ENCODE results near the gene SIAH3.

The SIAH3 gene

DNA sequence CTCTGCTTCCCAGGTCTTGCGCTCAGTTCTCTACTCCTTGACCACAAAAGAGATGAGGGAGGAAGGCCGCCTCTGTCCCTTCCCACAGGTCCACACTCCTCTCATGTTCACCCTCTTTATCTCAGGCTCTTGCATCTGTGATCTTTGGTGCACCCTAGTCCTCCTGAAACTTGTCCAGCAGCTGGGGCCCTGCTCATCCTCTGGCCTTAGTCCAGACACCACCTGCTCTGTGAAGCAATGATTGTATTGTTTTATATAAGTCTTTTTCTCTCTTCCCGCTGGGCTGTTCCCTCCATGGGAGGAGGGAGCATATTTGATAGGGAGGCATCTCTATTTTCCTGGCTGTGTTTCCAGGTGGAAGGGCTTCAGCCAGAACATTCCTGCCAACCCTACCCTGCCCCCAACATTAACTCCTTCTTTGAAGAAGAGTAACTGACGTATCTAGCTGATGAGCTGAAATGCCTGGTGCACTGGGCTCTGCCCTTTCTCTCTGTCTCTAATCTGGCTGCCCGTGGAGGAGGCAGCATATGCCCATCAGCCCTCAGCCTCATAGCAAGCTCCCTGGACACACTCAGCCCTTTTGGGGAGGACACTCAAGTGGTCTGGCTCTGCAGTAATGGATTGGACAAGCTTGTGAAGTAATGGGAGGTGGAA lies 38.2 kb upstream of the SIAH3 start:
- no peaks in the 10 kb centered on the region; the same call in 1 of the 2 replicates for H3K9me3 ChIP-seq
- no peaks in the 10 kb centered on the region for H3K27me3 ChIP-seq
- TF ChIP-seq, protein P1, sequence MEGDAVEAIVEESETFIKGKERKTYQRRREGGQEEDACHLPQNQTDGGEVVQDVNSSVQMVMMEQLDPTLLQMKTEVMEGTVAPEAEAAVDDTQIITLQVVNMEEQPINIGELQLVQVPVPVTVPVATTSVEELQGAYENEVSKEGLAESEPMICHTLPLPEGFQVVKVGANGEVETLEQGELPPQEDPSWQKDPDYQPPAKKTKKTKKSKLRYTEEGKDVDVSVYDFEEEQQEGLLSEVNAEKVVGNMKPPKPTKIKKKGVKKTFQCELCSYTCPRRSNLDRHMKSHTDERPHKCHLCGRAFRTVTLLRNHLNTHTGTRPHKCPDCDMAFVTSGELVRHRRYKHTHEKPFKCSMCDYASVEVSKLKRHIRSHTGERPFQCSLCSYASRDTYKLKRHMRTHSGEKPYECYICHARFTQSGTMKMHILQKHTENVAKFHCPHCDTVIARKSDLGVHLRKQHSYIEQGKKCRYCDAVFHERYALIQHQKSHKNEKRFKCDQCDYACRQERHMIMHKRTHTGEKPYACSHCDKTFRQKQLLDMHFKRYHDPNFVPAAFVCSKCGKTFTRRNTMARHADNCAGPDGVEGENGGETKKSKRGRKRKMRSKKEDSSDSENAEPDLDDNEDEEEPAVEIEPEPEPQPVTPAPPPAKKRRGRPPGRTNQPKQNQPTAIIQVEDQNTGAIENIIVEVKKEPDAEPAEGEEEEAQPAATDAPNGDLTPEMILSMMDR (IDR thresholded peaks at IDR 0.05; ENCODE audit: low read depth, low read length): no peak
- no peak for DNase-seq
- no peak overlapping the region for H3K4me3 ChIP-seq (ENCODE audit: low read depth, low read length)
- no peaks in the 10 kb centered on the region for H3K36me3 ChIP-seq
- no peaks in the 10 kb centered on the region for H3K4me1 ChIP-seq

DNA sequence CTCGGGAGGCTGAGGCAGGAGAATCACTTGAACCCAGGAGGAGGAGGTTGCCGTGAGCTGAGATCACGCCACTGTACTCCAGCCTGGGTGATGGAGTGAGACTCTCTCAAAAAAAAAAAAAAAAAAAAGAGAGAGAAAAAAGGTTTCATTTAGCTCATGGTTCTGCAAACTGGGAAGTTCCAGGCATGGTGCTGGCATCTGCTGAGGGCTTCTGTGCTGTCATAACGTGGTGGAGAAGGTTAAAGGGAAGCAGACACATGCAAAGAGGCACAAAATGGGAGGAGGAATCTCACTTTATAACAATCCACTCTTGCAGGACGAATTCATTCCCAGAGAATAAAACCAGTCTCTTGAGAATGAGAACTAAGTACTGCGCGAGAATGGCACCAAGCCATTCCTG lies 34.9 kb upstream of the SIAH3 start:
- no peak for DNase-seq
- Histone ChIP-seq H3K4me3 (ENCODE audit: low read depth, low read length) (no peak overlapping the region), H3K36me3 (no peaks in the 10 kb centered on the region), H3K9me3 (no peaks in the 10 kb centered on the region; the same call in 1 of the 2 replicates), H3K4me1 (no peaks in the 10 kb centered on the region), H3K27me3 (0 out of 2 replicates have a peak, but pooled peaks cover 4% of the 10 kb centered on the region)
- TF ChIP-seq, protein P1 (IDR thresholded peaks at IDR 0.05; ENCODE audit: low read depth, low read length): no peak

DNA sequence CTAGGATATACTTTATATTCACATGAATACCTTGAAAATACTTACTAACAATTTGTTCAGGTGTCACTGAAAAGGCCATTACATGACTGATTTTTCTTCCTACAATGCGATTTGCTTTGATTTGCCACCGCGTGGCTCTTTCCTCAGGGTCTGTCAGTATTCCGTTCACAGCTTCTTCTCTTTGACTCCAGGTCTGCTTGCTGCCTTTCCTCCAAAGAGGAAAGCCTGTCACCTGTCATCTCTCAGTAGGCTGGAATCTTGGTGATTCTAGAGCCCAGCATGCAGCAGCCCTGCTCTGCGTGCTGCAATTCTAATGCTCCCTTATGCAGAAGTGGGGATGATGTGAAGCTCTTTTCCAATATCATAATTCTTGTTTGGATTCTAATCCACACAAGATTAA lies 33.6 kb upstream of the SIAH3 start:
- H3K27me3 ChIP-seq: 0 out of 2 replicates have a peak, but pooled peaks cover 4% of the 10 kb centered on the region

DNA sequence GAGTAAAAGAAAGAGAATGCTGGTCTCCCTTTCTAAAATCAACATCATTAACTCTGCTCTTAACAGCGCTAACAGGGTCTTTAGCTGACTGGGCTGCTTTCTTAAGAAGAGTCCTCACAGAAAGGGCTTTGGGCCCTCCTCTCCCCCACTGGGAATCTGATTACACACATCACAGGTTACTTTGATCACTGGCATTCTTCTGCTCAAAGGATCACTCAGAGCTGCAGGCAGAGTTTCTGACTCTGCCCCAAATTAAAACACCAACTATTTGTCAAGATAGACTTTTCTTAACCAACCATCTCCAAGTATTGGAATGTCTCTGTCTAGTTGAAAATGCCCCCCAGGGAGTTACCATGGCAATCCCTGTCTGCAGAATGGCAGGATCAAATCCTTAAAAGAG lies 31.1 kb upstream of the SIAH3 start:
- Histone ChIP-seq H3K4me1 (no peaks in the 10 kb centered on the region), H3K4me3 (ENCODE audit: low read depth, low read length) (no peak overlapping the region), H3K36me3 (no peaks in the 10 kb centered on the region), H3K27me3 (0 out of 2 replicates have a peak, but pooled peaks cover 4% of the 10 kb centered on the region), H3K9me3 (no peaks in the 10 kb centered on the region; the same call in 1 of the 2 replicates)
- TF ChIP-seq, protein P1 (IDR thresholded peaks at IDR 0.05; ENCODE audit: low read depth, low read length): no peak
- no peak for DNase-seq

More for the DNA sequence above, 33.6 kb upstream of the SIAH3 start:
- no peaks in the 10 kb centered on the region; the same call in 1 of the 2 replicates for H3K9me3 ChIP-seq
- no peak overlapping the region for H3K4me3 ChIP-seq (ENCODE audit: low read depth, low read length)
- H3K4me1 ChIP-seq: no peaks in the 10 kb centered on the region
- DNase-seq: no peak
- H3K36me3 ChIP-seq: no peaks in the 10 kb centered on the region
- TF ChIP-seq, protein P1 (IDR thresholded peaks at IDR 0.05; ENCODE audit: low read depth, low read length): no peak

DNA sequence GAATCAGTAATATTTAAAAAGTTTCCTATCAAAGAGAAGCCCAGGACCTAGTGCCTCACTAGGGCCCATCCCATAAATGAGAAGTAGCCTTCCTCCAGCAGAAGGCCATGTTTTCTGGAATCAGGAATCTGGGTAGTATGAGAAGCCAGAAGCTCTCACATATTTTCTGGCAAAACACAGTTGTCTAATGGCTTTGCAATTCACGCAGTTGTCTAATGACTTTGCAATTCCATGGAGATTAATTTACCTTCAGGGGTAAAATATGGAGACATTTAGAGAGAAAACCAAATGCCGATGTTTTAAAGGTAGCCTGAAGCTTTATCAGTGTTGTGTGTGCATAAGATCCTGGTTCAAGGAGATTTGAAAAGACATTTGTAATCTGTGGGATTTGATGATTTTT lies 29.8 kb upstream of the SIAH3 start:
- no peaks in the 10 kb centered on the region; the same call in 1 of the 2 replicates for H3K9me3 ChIP-seq
- no peaks in the 10 kb centered on the region for H3K4me1 ChIP-seq
- TF ChIP-seq, protein P1 (IDR thresholded peaks at IDR 0.05; ENCODE audit: low read depth, low read length): no peak
- H3K36me3 ChIP-seq: no peaks in the 10 kb centered on the region
- no peak overlapping the region for H3K4me3 ChIP-seq (ENCODE audit: low read depth, low read length)
- H3K27me3 ChIP-seq: 0 out of 2 replicates have a peak, but pooled peaks cover 4% of the 10 kb centered on the region
- no peak for DNase-seq

DNA sequence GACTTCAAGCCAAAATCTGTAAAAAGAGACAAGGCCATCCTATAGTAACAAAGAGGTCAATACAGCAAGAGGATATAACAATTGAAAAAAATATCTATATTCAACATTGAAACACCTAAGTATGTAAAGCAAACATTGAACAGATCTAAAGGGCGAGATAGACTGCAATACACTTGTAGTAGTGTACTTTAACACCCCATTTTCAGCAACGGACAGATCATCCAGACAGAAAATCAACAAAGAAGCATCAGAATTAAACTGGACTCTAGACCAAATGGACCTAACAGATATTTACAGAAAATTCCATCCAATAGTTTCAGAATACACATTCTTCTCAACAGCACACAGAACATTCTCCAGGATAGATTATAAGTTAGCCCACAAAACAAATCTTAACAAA lies 28.7 kb upstream of the SIAH3 start:
- H3K9me3 ChIP-seq: no peaks in the 10 kb centered on the region
- H3K36me3 ChIP-seq: no peaks in the 10 kb centered on the region
- no peak for DNase-seq
- 0 out of 2 replicates have a peak, but pooled peaks cover 4% of the 10 kb centered on the region for H3K27me3 ChIP-seq
- TF ChIP-seq, protein P1 (IDR thresholded peaks at IDR 0.05; ENCODE audit: low read depth, low read length): no peak
- H3K4me1 ChIP-seq: no peaks in the 10 kb centered on the region
- H3K4me3 ChIP-seq (ENCODE audit: low read depth, low read length): no peak overlapping the region

Data from BE2C (cell line).